ENCODE measurements around the gene LRRC8A.
"Not testable (repeated sequence)": the region's sequence is repeated elsewhere in the genome, so short reads cannot be mapped to it uniquely, and the experiment has no call there.

The LRRC8A gene

DNA sequence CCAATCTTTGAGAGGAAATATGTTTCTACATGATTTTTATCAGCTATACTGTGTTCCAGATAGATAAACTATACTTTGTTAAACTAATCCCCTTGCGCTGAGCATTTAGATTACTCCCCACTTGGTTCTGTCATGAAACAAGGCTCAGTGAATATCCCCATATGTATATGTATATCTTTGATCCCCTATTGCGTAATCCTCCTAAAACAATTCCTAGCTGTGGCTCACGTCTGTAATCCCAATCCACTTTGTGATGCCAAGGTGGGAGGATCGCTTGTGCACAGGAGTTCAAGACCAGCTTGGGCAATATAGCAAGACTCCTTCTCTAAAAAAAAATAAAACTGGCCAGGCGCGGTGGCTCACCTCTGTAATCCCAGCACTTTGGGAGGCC is 41.6 kb downstream of the LRRC8A start:
- DNase-seq: no peak

GRCh38 chr9:128927731-128928411 is 45.9 kb downstream of the LRRC8A start:
- DNase-seq: peak; percentile 57

DNA sequence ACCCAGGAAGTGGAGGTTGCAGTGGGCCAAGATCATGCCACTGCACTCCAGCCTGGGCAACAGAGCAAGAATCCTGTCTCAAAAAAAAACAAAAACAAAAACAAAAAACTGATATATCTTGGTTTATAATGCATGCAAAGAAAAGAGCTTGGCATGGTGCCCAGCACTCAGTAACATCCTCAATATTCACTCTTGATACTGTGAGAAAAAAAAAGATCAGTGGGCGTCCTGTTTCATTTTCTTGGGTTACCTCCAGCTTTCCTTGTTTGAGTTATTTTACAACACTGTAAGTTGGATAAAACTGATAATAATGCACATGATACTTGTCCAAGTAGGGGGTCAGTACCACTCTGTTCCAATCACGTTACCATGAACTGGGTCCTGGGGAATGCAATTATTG is 46.7 kb downstream of the LRRC8A start:
- DNase-seq: no peak

- no peak for DNase-seq
These were observed 47.6 kb downstream of the LRRC8A start for GRCh38 chr9:128929560-128929959.

DNA sequence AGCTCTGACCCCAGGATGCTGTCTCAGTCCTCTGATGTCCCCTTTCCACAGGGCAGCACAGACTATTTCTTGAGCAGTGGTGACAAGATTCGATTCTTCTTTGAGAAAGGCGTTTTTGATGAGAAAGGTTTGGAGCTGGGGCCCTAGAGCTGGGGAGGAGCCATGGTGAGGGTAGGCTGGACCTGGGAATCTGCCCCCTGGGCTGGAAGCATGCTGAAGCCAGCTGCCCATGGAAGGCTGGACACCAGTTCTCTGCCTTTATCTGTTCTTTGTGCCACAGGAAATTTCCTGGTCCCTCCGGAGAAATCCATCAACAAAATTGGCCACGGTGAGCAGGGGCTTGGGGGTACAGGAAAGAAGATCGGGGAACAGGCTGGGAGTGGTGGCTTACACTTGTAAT is 51.8 kb downstream of the LRRC8A start:
- DNase-seq: no peak

DNA sequence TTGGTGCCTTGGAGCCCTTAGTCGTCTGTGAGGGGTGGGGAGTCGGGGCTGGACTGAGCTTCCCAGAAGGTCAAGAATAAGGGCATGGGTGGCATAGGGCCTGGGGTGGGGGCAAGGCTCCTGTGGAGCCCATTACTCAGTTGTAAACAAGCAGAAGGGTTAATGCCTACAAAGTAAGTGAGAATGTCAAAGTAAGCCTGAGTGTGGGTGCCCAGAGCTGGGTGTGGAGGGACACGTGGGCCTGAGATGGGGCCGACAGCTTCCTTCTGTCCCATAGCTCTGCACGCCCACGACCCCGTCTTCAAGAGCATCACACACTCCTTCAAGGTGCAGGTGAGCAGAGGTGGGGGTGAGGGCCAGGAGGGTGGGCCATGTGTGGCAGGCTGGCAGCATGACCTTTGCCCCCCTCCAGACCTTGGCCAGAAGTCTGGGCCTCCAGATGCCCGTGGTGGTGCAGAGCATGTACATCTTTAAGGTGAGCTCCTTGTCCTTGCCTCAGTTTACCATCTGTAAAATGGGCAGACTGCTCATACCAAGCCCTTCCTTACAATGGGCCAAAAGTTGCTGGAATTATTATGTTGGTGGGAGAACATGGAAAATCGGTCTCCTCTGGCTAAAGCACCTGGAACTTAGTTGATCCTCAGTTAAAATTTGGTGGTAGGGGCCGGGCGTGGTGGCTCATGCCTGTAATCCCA is 54.4 kb downstream of the LRRC8A start:
- DNase-seq: no peak

GRCh38 chr9:128937310-128938165 is 55.6 kb downstream of the LRRC8A start:
- DNase-seq: no peak

- no peak for DNase-seq
These were observed 58.5 kb downstream of the LRRC8A start for GRCh38 chr9:128940271-128940921.

- no peak for DNase-seq
These were observed 59.2 kb downstream of the LRRC8A start for GRCh38 chr9:128940946-128941755.

DNA sequence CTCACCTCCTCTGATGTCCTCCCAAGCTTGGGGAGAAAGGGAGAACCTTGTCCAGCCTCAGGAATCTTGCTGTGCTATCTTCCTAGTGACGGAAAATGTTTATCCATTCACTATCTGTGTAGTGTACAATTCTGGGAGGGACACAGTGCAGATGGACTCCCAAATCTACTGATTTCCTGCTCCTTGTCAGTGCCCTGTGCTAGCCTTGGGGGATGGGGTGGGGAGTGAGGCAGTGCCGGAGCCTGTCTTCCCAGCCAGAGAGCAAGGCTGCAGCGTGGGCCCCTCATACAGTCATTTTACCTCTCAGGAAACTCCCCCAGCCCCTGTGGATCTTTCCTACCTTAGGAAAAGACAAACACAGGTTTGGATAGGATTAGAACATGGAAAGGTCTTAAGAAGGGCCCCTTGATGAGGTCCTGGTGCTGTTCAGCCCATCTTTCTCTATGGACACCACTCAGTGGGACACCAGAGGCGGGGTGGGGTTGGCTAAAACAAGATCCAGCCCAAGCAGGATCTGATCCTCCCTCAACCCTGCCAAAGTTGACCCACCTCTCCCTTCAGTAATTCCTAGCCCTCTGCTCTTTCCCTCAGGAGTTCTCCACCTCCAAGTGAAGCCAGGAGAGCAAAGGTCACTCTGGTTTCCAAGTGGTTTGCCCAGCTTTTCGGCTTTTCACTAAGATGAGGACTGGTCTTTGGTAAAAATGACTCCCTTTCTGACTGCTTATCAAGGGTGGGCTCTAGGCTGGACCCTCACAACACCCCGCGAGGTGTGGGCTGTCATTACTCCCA is 62.1 kb downstream of the LRRC8A start:
- no peak for DNase-seq

DNA sequence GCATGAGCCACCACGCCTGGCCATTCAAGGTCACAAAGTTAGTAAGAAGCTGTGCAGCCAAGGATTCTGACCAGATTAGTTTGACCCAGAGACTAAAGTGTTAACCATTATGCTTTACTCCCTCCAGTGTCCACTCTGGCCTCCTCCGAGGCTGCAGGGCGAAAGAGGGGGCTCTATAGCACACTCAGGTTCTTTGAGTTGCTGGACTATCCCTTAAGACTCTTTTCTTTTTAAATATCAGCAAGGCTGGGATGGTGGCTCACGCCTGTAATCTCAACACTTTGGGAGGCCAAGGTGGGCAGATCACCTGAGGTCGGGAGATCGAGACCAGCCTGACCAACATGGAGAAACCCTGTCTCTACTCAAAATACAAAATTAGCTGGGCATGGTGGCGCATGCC is 63.0 kb downstream of the LRRC8A start:
- not testable (repeated sequence) for DNase-seq

DNA sequence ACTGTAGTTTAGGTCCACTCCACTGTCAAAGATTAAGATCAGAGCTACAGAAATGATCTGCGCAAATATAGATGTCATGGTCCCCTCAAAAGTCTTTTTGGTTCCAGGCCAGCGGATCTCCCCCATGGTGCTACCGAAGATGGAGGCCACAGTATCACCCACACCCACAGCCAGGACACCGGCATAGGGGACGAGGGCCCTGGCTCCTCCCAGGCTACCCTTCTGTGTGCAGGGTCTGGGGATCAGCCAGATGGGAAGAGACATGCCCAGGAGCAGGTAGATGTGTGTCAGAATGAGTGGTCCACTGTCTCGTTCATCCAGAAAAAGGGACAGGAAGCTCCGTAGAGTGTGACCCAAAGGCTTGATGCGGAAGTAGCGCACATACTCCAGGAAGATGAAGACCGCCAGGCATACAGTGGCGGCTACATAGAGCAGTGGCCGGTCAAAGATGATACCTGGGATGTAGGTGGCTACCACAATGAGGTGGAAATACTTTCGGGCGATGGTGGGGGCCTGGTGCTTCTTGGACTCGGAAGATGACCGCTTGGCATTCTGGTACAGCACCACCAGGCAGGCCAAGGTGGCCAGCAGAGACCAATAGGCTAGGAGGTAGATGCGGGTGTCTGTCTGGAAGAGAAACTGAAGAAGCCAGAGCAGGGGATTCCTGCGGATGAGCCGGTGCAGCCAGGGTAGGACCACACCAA is 64.0 kb downstream of the LRRC8A start:
- no peak for DNase-seq

DNA sequence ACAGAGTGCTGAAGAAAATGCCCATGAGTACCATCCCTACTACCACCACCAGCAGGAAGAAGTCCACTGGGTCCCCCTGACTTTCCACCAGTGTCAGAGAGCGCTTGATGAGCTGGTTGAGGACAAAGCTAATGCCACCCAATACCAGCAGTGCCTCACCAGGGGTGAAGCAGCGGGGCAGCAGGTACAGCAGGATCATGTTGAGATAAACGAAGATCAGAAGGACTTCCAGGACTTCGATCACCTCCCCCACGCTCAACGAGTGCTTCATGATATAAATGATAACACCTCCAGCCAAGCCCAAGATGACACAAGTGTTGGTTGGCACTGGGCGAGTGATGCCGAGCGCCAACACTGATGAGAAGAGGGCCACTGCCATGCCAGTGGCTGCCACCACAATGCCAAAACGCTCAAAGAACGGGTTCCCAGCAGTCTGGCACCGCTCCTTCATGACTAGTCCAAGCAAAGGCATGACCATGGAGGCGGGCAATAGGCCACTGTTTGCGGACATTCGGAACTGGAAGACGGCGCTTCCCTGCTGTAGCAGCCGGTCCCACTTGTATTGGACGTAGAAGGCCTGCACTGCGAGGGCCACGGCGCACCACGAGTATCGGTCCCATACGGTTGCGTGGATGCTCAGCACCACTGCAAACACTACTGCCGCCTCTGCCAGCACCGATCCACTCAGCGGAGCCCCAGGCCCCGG is 64.8 kb downstream of the LRRC8A start:
- DNase-seq: no peak

GRCh38 chr9:128947277-128947526 is 65.3 kb downstream of the LRRC8A start:
- no peak for DNase-seq

DNA sequence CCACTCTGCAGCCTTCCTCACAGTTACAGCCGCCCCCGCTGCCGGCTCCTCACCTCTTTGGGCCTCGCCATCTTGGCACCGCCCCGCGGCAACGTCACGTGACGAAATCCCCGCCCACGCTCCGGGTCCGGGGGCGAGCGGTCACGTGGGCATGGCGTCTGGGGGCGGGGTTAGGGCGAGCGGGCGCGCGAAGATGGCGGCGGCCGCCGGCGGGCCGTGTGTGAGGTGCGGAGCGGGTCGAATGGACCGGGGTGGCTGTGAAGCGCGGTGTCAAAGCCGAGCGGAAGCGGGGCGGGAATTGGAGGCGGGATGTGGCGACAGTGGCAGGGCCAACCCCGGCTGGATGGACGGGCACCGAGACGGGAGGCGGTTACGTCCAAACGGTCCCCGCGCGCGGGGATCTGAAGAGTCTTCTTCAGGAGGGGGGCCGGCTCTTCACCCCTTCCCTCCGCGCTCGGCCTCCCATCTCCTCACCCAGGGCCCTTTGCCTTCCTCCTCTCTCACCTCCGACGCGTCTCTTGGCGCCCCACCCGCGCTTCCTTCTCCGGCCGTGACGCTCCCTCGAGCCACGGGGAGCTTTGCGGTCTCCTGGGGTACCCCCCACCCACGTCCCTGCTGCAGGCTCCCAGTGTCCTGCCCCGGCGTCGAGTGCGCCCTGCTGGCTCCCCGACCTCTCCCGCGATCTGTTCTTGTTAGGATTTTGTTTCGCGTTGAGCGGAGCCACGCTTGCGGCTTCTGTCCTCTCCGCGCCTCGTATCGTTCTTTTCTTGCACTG is 65.8 kb downstream of the LRRC8A start, which contains the start of the genes DOLK and NUP188:
DOLK (minus strand) TSS at position 77 of the 775 bp plus-strand sequence. CDS start 300 bp downstream, outside the sequence.
NUP188 (plus strand) TSS at position 173 of the 775 bp plus-strand sequence; CDS start at position 194, 21 bp downstream.
- peak; percentile 97 for DNase-seq

GRCh38 chr9:128961403-128961802 is 79.5 kb downstream of the LRRC8A start:
- DNase-seq: not testable (repeated sequence)

Measured in right hindlimb (tissue), 1 donor.